T-helper 17 cell (primary cell): ENCODE measurements around the gene GMPR. TPM values are rescaled to one million over a fixed set of nuclear protein-coding genes. Genes with fewer than 3 reads are reported as not detected.

ENCODE experiments used
- ATAC-seq: fragments of 150-1000 bp; cut with Tn5 transposase; 2 replicates; pipeline ENCODE4 v1.10.0; 2021; ENCODE audit warnings: mild to moderate bottlenecking, moderate library complexity
- DNase-seq, 3 donors: peaks; one replicate each; pipeline versions ENCODE4 v3.0.0 to v3.0.0-alpha.2; 2020 to 2021
- H3K9me3 ChIP-seq: one replicate; pipeline ENCODE4 v1.7.0; 2013; ENCODE audit warnings: low read length, mild to moderate bottlenecking; ENCODE audit not compliant: control insufficient read depth, poor library complexity, severe bottlenecking
- H3K27ac Mint-ChIP-seq: one replicate; pipeline ENCODE4 v1.8.0; 2022; ENCODE audit warnings: mild to moderate bottlenecking, moderate library complexity, mixed read lengths
- H3K27me3 Mint-ChIP-seq: one replicate; pipeline ENCODE4 v1.8.0; 2022; ENCODE audit warnings: mixed read lengths
- H3K36me3 Mint-ChIP-seq: one replicate; pipeline ENCODE4 v1.8.0; 2022; ENCODE audit warnings: low read depth, mixed read lengths
- H3K4me1 Mint-ChIP-seq: one replicate; pipeline ENCODE4 v1.8.0; 2022; ENCODE audit warnings: mild to moderate bottlenecking, mixed read lengths
- H3K4me3 Mint-ChIP-seq: one replicate; pipeline ENCODE4 v1.8.0; 2022; ENCODE audit warnings: mild to moderate bottlenecking, moderate library complexity, mixed read lengths
- total RNA-seq, 4 donors: library from RNA in 2 of 4; stranded (reverse) in 2 of 4; gene quantifications; one replicate each; pipeline ENCODE4 v1.2.3 and lab custom pipeline; 2022 to 2026

The GMPR gene
- total RNA-seq, 2 donors from 2014 or later = 0.52 to 33.6 TPM

DNA sequence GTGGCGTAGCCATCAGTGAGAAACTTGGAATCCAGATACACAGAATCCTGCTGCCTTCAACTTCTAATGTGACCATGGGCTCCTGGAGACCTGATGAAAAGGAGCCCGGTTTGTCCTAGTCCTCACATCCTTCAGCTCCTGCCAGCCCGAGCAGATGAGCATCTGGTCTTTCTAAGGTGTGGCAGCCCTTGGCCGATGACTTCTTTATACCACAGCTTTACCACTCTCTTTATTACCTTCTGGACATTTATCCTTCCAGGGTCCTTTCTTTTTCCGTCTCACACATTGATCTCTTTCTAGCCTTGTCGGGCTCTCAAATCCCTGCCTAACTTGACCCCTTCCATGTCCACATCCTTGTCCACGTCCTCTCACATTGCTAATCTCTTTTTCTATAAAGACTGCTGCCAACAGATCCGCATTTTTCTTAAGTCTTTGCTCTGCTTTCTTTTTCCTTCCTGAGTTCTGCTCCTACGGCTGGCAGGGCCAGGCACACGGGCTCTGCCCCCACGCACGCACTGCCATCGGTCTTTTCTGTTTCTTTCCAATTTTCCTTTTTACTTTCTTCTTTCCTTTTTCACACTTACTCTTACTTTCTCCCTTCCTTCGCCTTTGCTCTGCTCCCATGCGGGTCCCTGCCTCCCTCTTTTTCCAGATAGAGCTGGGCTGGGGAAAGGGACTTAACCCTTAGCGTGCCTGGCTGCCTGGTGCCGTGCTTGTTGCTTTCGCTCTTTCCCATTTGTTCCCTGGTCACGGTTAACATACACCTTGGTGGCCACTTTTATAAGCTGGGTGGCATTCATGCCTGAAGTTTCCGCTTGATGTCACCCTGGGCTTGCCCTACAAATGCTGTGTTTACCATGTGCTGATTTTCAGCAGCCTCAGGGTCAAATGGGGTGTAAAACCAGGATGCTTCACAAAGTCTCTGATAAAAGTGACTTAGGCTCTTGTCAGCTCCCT is 9.4 kb upstream of the GMPR start:
- no peak overlapping the region for H3K4me3 Mint-ChIP-seq
- H3K9me3 ChIP-seq = no peaks in the 10 kb centered on the region
- ATAC-seq (no peak), DNase-seq (no peak)
- H3K4me1 Mint-ChIP-seq = no peaks in the 10 kb centered on the region
- H3K36me3 Mint-ChIP-seq = peaks cover 3% of the 10 kb centered on the region
- H3K27me3 Mint-ChIP-seq = peaks cover 21% of the 10 kb centered on the region
- H3K27ac Mint-ChIP-seq = no peak overlapping the region

DNA sequence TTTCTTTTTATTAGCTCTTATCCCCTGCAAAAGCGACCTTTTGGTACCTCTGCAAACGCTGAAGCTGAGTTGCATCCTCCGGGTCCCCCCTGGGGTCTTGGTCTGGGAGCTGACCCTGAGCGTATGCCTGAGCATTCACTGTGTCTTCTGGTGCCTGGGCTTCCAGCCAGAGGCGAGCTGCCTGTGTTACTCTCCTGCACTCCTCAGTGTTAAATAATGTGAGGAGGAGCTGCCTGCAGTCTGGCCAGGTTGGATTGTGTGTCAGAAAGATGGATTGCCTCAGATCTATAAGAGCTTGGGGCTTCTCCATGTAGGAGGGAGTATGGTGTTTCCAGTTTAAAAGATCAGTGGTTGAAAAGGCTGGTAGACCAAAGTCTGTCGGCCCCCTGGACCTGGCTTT is 8.7 kb upstream of the GMPR start:
- no peaks in the 10 kb centered on the region for H3K9me3 ChIP-seq
- DNase-seq (no peak), ATAC-seq (no peak)
- H3K4me1 Mint-ChIP-seq = no peaks in the 10 kb centered on the region
- H3K27ac Mint-ChIP-seq = no peak overlapping the region
- peaks cover 28% of the 10 kb centered on the region for H3K27me3 Mint-ChIP-seq
- peaks cover 3% of the 10 kb centered on the region for H3K36me3 Mint-ChIP-seq
- no peak overlapping the region for H3K4me3 Mint-ChIP-seq

DNA sequence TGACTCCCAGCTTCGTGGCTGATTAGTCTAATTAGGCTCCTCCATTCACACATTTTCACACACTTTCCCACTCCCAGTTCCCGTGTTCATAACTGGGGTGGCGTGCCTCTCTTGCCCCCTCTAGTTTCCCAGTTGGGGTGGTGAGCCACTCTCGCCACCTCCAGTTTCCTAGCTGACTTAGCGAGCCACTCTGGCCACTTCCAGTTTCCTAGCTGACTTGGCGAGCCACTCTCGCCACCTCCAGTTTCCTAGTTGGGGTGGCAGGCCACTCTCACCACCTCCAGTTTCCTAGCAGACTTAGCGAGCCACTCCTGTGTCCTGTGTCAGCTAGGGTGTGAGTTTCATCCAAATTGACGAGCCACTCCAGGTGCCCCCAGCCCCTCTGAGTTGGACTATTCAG is 7.4 kb upstream of the GMPR start:
- no peak for DNase-seq
- peaks cover 3% of the 10 kb centered on the region for H3K36me3 Mint-ChIP-seq

DNA sequence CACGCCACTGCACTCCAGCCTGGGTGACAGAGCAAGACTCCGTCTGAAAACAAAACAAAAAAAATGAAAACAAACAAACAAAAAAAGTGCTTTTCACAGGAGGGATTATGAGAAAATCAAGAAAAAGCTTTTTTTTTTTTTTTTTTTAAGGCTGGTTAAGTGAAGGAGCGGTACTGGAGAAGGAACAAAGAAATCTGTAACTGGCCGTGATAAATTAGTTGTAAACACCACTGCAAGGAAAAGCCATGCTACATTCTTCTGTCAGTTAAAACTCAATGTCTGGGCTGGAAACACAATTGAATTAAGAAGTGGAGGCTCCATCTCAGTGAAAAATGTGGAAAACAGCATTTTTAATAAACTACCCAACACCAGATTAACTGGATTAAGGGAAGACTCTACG is 6.3 kb upstream of the GMPR start:
- Mint-ChIP-seq H3K27ac (no peak overlapping the region), H3K4me1 (peaks cover 9% of the 10 kb centered on the region), H3K27me3 (peaks cover 41% of the 10 kb centered on the region), H3K4me3 (no peak overlapping the region), H3K36me3 (peaks cover 3% of the 10 kb centered on the region)
- DNase-seq (no peak), ATAC-seq (no peak)
- H3K9me3 ChIP-seq = no peaks in the 10 kb centered on the region

More for the DNA sequence above, 7.4 kb upstream of the GMPR start:
- no peaks in the 10 kb centered on the region for H3K9me3 ChIP-seq
- Mint-ChIP-seq H3K4me3 (no peak overlapping the region), H3K27ac (no peak overlapping the region), H3K27me3 (peaks cover 37% of the 10 kb centered on the region), H3K4me1 (no peaks in the 10 kb centered on the region)
- no peak for ATAC-seq

DNA sequence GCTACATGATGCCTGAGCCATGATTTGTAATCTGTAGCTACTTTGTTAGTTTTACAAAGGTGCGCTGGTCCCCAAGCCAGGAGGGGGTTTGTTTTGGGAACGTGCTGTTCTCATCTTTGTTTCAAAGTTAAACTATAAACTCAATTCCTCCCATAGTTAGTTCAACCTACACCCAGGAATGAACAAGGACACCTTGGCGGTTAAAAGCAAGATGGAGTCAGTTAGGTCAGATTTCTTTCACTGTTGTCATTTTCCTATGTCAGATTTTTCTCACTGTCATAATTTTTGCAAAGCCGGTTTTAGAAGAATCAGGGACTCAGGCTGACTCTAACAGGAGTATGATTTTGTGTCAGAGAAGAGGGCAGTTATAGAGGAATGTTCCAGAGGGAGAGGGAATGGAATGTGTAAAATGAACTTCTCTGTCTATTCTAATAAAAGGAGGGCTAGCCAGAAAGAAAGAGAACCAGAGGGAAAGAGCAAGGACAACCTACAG is 2.3 kb upstream of the GMPR start:
- no peaks in the 10 kb centered on the region for H3K9me3 ChIP-seq
- Mint-ChIP-seq H3K27ac (no peak overlapping the region), H3K4me3 (peak overlapping the region; percentile 32), H3K36me3 (peaks cover 3% of the 10 kb centered on the region), H3K27me3 (peaks cover 50% of the 10 kb centered on the region), H3K4me1 (peaks cover 15% of the 10 kb centered on the region)
- no peak for ATAC-seq
- no peak for DNase-seq

DNA sequence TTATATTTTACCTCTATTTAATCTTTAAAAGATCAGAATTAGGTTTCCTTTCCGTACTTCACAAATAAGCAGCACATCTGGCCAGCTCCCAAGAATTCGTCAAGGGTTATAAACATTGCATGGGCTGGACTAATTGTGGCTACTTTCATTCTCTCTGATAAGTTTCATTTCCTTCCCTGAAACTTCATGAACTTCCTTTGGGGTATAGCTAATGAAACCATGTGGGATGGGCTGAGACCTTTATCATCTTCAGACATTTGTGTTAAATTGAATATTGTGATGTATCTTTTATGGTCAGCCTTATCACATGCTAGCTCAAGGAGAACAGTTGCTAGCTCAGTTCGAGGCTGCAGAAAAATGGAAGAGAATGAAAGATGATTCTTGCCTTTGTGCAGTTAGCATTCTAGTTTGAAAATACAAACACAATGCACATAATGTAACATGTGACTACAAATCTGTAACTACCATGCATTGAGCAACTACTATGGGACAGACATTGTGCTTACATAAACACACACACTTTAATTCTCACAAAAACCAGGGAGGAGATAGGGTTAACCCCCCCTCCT is 1.7 kb upstream of the GMPR start:
- H3K4me1 Mint-ChIP-seq = peaks cover 15% of the 10 kb centered on the region
- no peak overlapping the region for H3K27ac Mint-ChIP-seq
- no peaks in the 10 kb centered on the region for H3K9me3 ChIP-seq
- DNase-seq = no peak
- H3K27me3 Mint-ChIP-seq = peaks cover 48% of the 10 kb centered on the region
- ATAC-seq = no peak
- peak overlapping the region; percentile 93 for H3K4me3 Mint-ChIP-seq
- H3K36me3 Mint-ChIP-seq = peaks cover 3% of the 10 kb centered on the region

DNA sequence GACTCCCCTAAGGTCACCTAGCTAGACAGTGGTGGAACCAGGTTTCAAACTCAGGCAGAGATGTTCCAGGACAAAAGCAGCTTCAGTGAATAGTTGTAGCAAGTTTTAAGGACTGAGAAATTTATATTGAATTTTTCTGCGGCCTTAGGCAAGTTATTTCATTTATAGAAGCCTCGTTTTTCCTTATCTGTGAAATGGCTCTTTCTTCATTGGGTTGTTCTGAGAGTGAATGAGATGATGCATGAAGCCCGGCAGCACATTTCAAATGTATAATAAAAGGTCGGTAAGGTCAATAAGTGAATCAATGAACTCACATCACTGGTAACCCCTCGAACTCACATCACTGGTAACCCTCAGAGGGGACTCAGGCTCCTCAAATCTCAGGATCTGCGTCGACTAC is 1.1 kb upstream of the GMPR start:
- H3K27ac Mint-ChIP-seq = no peak overlapping the region
- DNase-seq (no peak), ATAC-seq (no peak)
- H3K36me3 Mint-ChIP-seq = peaks cover 3% of the 10 kb centered on the region
- H3K9me3 ChIP-seq = no peaks in the 10 kb centered on the region
- H3K27me3 Mint-ChIP-seq = peaks cover 43% of the 10 kb centered on the region
- H3K4me1 Mint-ChIP-seq = peaks cover 15% of the 10 kb centered on the region
- H3K4me3 Mint-ChIP-seq = peak overlapping the region; percentile 93

DNA sequence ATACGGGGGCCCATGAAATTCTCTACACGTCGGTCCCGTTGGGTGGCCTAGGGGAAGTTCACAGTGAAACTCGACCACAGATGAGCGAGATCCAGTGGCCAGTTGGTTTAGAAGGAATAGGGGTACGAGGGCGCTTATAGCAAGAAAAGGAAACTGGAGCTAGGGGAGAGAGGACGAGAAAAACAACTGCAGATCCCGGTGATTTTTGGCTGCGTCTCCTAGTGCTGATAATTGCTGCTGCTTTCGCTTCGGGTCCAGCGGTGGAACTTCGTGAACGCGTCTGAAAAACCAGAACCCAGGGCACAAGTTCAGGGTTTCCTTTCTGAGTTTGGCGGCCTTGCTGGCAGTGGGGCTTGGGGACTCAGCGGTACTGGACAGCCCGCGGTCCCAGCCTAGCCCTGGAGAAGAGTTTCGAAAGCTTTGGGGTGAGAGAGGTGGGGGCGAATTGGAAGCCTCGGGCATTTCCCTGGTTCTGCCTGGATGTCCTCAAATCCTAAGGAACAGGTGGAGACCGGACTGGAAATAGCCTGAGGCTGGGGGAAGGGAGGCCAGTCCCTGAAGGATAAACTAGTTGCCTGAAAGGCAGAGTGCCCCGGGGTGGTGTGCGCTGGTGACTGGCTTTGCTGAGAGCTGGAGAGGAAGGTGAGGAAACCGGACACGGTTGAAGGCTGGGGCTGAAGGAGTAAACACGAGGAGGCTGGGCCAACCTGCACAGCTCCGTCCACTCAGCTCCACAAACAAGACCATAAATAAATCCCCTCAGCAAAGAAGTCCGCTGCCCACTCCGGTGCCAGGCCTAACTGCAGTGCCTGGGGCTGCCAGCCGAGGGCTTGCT is 793 bp downstream of the GMPR start:
- H3K27me3 Mint-ChIP-seq = peaks cover 27% of the 10 kb centered on the region
- peak overlapping the region; percentile 93 for H3K4me3 Mint-ChIP-seq
- H3K9me3 ChIP-seq = no peaks in the 10 kb centered on the region
- ATAC-seq = no peak
- H3K27ac Mint-ChIP-seq = peak overlapping the region; percentile 86
- no peak for DNase-seq
- H3K4me1 Mint-ChIP-seq = peaks cover 15% of the 10 kb centered on the region
- H3K36me3 Mint-ChIP-seq = no peaks in the 10 kb centered on the region

DNA sequence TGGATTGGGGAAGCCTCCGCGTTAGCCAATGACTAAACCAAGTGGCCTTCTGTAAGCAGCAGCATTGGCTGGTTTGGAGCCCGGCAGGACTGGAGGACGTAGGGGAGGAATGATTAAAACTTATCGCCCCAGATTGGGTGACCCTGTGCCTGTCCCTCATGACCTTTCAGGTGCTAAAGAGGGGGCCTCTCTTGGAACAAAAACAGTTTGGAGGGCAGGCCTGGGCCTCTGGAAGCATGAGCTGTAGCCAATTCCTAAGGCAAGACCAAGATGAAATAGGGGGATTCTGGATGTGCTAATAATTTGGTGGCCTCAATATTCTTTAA is 1.4 kb downstream of the GMPR start:
- DNase-seq (no peak), ATAC-seq (no peak)
- Mint-ChIP-seq H3K36me3 (no peaks in the 10 kb centered on the region), H3K27me3 (peaks cover 26% of the 10 kb centered on the region), H3K27ac (no peak overlapping the region), H3K4me1 (peaks cover 15% of the 10 kb centered on the region), H3K4me3 (peak overlapping the region; percentile 93)
- H3K9me3 ChIP-seq = no peaks in the 10 kb centered on the region

DNA sequence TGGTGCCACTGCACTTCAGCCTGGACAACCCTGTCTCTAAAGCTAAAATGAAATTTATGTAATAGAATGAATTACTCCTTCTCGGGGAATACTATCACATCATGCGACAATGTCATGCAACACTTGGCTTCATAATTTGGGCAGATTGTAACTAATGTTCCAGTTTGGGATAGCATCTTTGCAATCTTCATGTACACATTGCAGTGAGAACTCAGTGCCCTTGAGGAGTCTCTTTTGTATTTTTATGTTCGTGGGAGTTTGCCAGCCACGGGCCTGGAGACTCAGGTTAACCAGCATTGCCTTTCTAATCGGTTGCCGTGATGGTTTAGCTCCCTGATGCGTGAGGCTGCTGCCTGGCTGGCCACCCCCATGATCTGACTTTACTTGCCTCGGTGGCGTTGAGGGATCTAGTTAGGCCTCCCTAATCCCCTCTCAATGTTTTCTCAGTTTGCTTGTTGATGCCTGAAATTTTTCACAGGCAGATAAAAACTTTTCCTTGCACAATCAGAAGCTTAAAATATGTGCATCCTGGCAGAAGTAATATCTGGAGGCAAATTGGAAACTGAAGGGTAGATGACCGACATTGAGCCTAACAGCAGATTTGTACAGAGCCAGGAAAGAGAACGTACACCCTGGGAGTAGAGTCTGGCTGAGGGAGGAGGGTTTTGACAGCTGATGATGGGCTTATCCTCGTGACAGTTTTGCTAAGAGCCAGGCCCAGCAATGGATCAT is 2.4 kb downstream of the GMPR start:
- ATAC-seq (no peak), DNase-seq (no peak)
- peaks cover 15% of the 10 kb centered on the region for H3K4me1 Mint-ChIP-seq
- no peak overlapping the region for H3K27ac Mint-ChIP-seq
- H3K9me3 ChIP-seq = no peaks in the 10 kb centered on the region
- H3K4me3 Mint-ChIP-seq = no peak overlapping the region
- no peaks in the 10 kb centered on the region for H3K36me3 Mint-ChIP-seq
- H3K27me3 Mint-ChIP-seq = peaks cover 22% of the 10 kb centered on the region

DNA sequence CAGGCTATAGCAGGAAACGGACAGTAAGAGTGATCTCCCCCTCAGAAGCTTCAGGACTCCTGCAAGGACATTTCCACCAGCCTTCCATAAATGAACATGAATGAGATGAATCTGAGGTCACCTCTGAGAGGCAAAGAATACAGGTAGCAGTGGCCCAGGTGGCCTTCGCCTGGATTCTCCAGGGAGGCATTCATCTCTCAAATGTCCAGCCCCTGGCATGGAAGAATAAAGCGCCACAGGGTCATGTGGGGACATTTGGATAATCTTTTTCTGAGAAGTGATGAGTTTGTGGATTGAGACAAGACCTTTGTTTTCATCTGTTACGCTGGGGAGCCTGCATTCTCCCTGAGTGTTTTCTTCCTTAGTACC is 2.9 kb downstream of the GMPR start:
- Mint-ChIP-seq H3K27me3 (peaks cover 21% of the 10 kb centered on the region), H3K4me1 (peaks cover 14% of the 10 kb centered on the region), H3K4me3 (no peak overlapping the region), H3K36me3 (peaks cover 2% of the 10 kb centered on the region), H3K27ac (no peak overlapping the region)
- DNase-seq = no peak
- H3K9me3 ChIP-seq = no peaks in the 10 kb centered on the region
- no peak for ATAC-seq

DNA sequence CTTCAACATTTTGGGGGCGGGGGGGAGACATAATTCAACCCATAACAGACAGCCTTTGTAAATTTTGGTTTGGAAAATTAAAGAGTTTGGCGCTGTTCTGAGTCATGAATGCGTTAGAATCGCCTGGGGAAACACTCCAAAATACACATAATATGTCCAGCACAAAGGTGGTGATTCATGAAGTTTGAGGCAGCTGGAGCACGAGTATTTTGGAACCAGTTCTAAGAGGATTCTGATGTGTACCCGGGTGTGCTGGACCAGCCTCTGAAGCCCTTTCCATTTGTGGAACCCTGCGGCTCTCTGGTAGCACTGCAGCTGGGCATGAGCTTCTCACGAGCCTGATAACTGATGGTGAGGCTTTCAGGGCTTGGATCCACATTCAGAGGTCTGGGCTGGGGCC is 4.7 kb downstream of the GMPR start:
- ATAC-seq = no peak
- Mint-ChIP-seq H3K4me1 (peaks cover 10% of the 10 kb centered on the region), H3K27ac (no peak overlapping the region), H3K27me3 (peaks cover 28% of the 10 kb centered on the region), H3K4me3 (no peak overlapping the region), H3K36me3 (peaks cover 4% of the 10 kb centered on the region)
- no peak for DNase-seq
- no peaks in the 10 kb centered on the region for H3K9me3 ChIP-seq

DNA sequence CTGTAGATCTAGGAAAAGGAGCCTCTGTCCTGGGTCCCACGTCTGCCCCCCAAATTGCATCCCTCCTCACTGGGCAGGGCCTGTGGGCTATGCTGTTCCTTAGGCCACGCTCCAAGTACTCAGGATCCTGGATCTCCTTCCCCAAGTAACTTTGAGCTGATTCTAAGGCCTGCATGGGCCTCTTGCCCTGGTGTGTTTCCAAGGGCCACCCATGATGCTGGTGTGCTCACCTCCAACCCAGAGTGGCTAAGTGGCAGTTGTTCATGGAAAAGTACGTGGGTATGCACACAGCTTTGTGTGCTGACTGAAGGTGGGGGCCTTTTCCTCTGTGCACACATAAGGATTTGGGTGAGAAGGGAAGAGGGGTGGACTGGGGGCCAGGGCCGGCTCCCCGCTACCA is 5.3 kb downstream of the GMPR start:
- ATAC-seq = no peak
- H3K9me3 ChIP-seq = no peaks in the 10 kb centered on the region
- H3K27ac Mint-ChIP-seq = no peak overlapping the region
- peaks cover 28% of the 10 kb centered on the region for H3K27me3 Mint-ChIP-seq
- peaks cover 4% of the 10 kb centered on the region for H3K36me3 Mint-ChIP-seq
- H3K4me3 Mint-ChIP-seq = no peak overlapping the region
- DNase-seq = no peak
- H3K4me1 Mint-ChIP-seq = peaks cover 9% of the 10 kb centered on the region
